GM23248 (cell line): ENCODE data around the gene MSI1. TPM values are rescaled to one million over a fixed set of nuclear protein-coding genes. Genes with fewer than 3 reads are reported as not detected.

Experiments used
- DNase-seq: peaks from one replicate; pipeline ENCODE4 v3.0.0-alpha.2; 2015
- H2AFZ ChIP-seq: fragments of 200-600 bp; sonication (generic); 2 replicates; pipeline ENCODE4 v1.6.1; 2016; ENCODE audit warnings: antibody characterized with exemption
- H3F3A ChIP-seq: fragments of 200-600 bp; sonication (generic); 2 replicates; pipeline ENCODE4 v1.6.1; 2016; ENCODE audit warnings: mild to moderate bottlenecking, antibody characterized with exemption, mixed run types; ENCODE audit not compliant: insufficient read depth
- H3K27ac ChIP-seq: fragments of 200-600 bp; sonication (generic); 2 replicates; pipeline ENCODE4 v1.5.1; 2016; ENCODE audit warnings: mild to moderate bottlenecking
- H3K27me3 ChIP-seq: fragments of 200-600 bp; sonication (generic); replicated peaks from 2 replicates; pipeline ENCODE4 v1.6.1; 2016; ENCODE audit warnings: mild to moderate bottlenecking; ENCODE audit not compliant: insufficient read depth
- H3K36me3 ChIP-seq: fragments of 200-600 bp; sonication (generic); 2 replicates; pipeline ENCODE4 v1.6.1; 2016; ENCODE audit warnings: low read depth, mild to moderate bottlenecking
- H3K4me1 ChIP-seq: fragments of 200-600 bp; sonication (generic); 2 replicates; pipeline ENCODE4 v1.6.1; 2016; ENCODE audit warnings: mild to moderate bottlenecking; ENCODE audit not compliant: insufficient read depth
- H3K4me2 ChIP-seq: fragments of 200-600 bp; sonication (generic); one replicate; pipeline ENCODE4 v1.6.1; 2016; ENCODE audit warnings: mild to moderate bottlenecking; ENCODE audit not compliant: unreplicated experiment
- H3K4me3 ChIP-seq: fragments of 200-600 bp; sonication (generic); 2 replicates; pipeline ENCODE4 v1.5.1; 2016; ENCODE audit warnings: mild to moderate bottlenecking
- H3K79me2 ChIP-seq: fragments of 200-600 bp; sonication (generic); 2 replicates; pipeline ENCODE4 v1.6.1; 2016; ENCODE audit warnings: mild to moderate bottlenecking; ENCODE audit not compliant: insufficient read depth
- H3K9ac ChIP-seq: fragments of 200-600 bp; sonication (generic); 2 replicates; pipeline ENCODE4 v1.6.1; 2016; ENCODE audit warnings: mild to moderate bottlenecking
- H3K9me2 ChIP-seq: fragments of 200-600 bp; sonication (generic); 2 replicates; pipeline ENCODE4 v1.6.1; 2016; ENCODE audit warnings: mixed run types, mild to moderate bottlenecking, moderate library complexity; ENCODE audit not compliant: insufficient read depth
- H3K9me3 ChIP-seq: fragments of 200-600 bp; sonication (generic); one replicate; pipeline ENCODE4 v1.6.1; 2017; ENCODE audit warnings: low read depth
- H4K20me1 ChIP-seq: fragments of 200-600 bp; sonication (generic); 2 replicates; pipeline ENCODE4 v1.6.0; 2016; ENCODE audit not compliant: insufficient read depth
- EZH2 ChIP-seq: fragments of 200-600 bp; sonication (generic); IDR thresholded peaks from 2 replicates; pipeline ENCODE4 v1.6.1; 2018; ENCODE audit warnings: antibody characterized with exemption, mild to moderate bottlenecking; ENCODE audit not compliant: insufficient read depth, poor library complexity, severe bottlenecking
- EZH2phosphoT487 ChIP-seq: fragments of 200-600 bp; sonication (generic); IDR thresholded peaks from 2 replicates; pipeline ENCODE4 v1.6.1; 2018; ENCODE audit warnings: antibody characterized with exemption, moderate library complexity, mild to moderate bottlenecking, low read depth; ENCODE audit not compliant: insufficient read depth
- WGBS, 2 experiments: methylation state at CpG; one replicate each; pipeline ENCODE4 v1.1.6; 2015 to 2017; ENCODE audit warnings: low lambda C conversion rate in 2 of 2, low coverage in 1 of 2; ENCODE audit errors: missing lambda C conversion rate in 2 of 2; 5-methylcytosine and 5-hydroxymethylcytosine counted together
- in situ Hi-C: fragments of 300-500 bp; cut with MboI; formaldehyde crosslinking; loops from 2 replicates; pipeline ENCODE4 v1.15.0; 2020
- polyA plus RNA-seq: library from polyadenylated mRNA; unstranded; fragments of >200 nt; fragmentation: Nextera tagmentation; extraction: Ambion mirVana; gene quantifications from 2 replicates; pipeline ENCODE4 v1.2.1, GENCODE V29; 2016
- total RNA-seq: library from RNA; depleted of rRNA; stranded (reverse); fragments of >200 nt; shearing (Covaris generic); gene quantifications from 2 replicates; pipeline ENCODE4 v1.2.3, GENCODE V29; 2014

The MSI1 gene
- total and polyA plus RNA-seq, 2 experiments from 2014 or later: not detected

GRCh38 chr12:120343692-120344091 lies 25.3 kb downstream of the MSI1 start:
- H3K4me3 ChIP-seq: no peak overlapping the region
- no peaks in the 10 kb centered on the region for H3F3A ChIP-seq
- H3K36me3 ChIP-seq: no peaks in the 10 kb centered on the region
- H3K9me2 ChIP-seq: no peaks in the 10 kb centered on the region
- no peaks in the 10 kb centered on the region for H3K9me3 ChIP-seq
- H3K9ac ChIP-seq: no peak overlapping the region
- in situ Hi-C loops: no loop called here
- H3K4me1 ChIP-seq: no peaks in the 10 kb centered on the region
- no peaks in the 10 kb centered on the region for H3K79me2 ChIP-seq
- TF ChIP-seq EZH2: no peak
- WGBS, 2 experiments: 76 to 79% methylated on average over 8 of the region's 8 CpGs
- H3K4me2 ChIP-seq: no peak overlapping the region
- H4K20me1 ChIP-seq: no peaks in the 10 kb centered on the region
- DNase-seq: no peak
- H3K27ac ChIP-seq: no peak overlapping the region
- H2AFZ ChIP-seq: no peak overlapping the region
- H3K27me3 ChIP-seq: no peaks in the 10 kb centered on the region

- TF ChIP-seq EZH2 (no peak), EZH2phosphoT487 (no peak)
- Histone ChIP-seq H3F3A (no peaks in the 10 kb centered on the region), H3K36me3 (no peaks in the 10 kb centered on the region), H3K79me2 (no peaks in the 10 kb centered on the region), H3K4me1 (no peaks in the 10 kb centered on the region), H3K9ac (no peak overlapping the region), H3K27me3 (no peaks in the 10 kb centered on the region), H3K27ac (no peak overlapping the region), H4K20me1 (no peaks in the 10 kb centered on the region), H3K9me3 (no peaks in the 10 kb centered on the region), H3K9me2 (no peaks in the 10 kb centered on the region), H2AFZ (no peak overlapping the region), H3K4me2 (no peak overlapping the region), H3K4me3 (no peak overlapping the region)
- WGBS, 2 experiments: 58 to 64% methylated on average over 8 to 10 of the region's 10 CpGs
- no peak for DNase-seq
- in situ Hi-C loops: no loop called here
Observed at GRCh38 chr12:120343039-120343537, 25.9 kb downstream of the MSI1 start.

- no peak overlapping the region for H3K9ac ChIP-seq
- H3K9me2 ChIP-seq: no peaks in the 10 kb centered on the region
- DNase-seq: no peak
- no peaks in the 10 kb centered on the region for H3K9me3 ChIP-seq
- no peaks in the 10 kb centered on the region for H3K27me3 ChIP-seq
- 51 to 56% methylated on average over 21 to 30 of the region's 30 CpGs for WGBS, 2 experiments
- H3F3A ChIP-seq: no peaks in the 10 kb centered on the region
- in situ Hi-C loops: no loop called here
- no peaks in the 10 kb centered on the region for H4K20me1 ChIP-seq
- no peaks in the 10 kb centered on the region for H3K4me1 ChIP-seq
- H3K79me2 ChIP-seq: no peaks in the 10 kb centered on the region
- H2AFZ ChIP-seq: no peak overlapping the region
- TF ChIP-seq EZH2phosphoT487: no peak
- no peak for TF ChIP-seq EZH2
- H3K4me2 ChIP-seq: no peak overlapping the region
- H3K36me3 ChIP-seq: no peaks in the 10 kb centered on the region
- H3K27ac ChIP-seq: no peak overlapping the region
- no peak overlapping the region for H3K4me3 ChIP-seq
Observed at GRCh38 chr12:120342175-120343038, 26.6 kb downstream of the MSI1 start.

GRCh38 chr12:120339256-120339655 lies 29.7 kb downstream of the MSI1 start:
- Histone ChIP-seq H3K27ac (no peak overlapping the region), H4K20me1 (no peaks in the 10 kb centered on the region), H3K9me2 (no peaks in the 10 kb centered on the region), H3K27me3 (no peaks in the 10 kb centered on the region), H3K9me3 (no peaks in the 10 kb centered on the region), H3F3A (no peaks in the 10 kb centered on the region), H3K9ac (no peak overlapping the region), H3K4me2 (no peak overlapping the region), H3K4me1 (no peaks in the 10 kb centered on the region), H3K4me3 (no peak overlapping the region), H3K36me3 (no peaks in the 10 kb centered on the region), H3K79me2 (no peaks in the 10 kb centered on the region), H2AFZ (no peak overlapping the region)
- in situ Hi-C loops: no loop called here
- TF ChIP-seq EZH2phosphoT487 (no peak), EZH2 (no peak)
- no peak for DNase-seq
- WGBS, 2 experiments: 63 to 65% methylated on average over 4 of the region's 4 CpGs
